ENCODE data around the gene TRIML1. TPM values are rescaled to one million over a fixed set of nuclear protein-coding genes. Genes with fewer than 3 reads are reported as not detected.

Gene TRIML1, protein sequence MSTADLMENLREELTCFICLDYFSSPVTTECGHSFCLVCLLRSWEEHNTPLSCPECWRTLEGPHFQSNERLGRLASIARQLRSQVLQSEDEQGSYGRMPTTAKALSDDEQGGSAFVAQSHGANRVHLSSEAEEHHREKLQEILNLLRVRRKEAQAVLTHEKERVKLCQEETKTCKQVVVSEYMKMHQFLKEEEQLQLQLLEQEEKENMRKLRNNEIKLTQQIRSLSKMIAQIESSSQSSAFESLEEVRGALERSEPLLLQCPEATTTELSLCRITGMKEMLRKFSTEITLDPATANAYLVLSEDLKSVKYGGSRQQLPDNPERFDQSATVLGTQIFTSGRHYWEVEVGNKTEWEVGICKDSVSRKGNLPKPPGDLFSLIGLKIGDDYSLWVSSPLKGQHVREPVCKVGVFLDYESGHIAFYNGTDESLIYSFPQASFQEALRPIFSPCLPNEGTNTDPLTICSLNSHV
- total RNA-seq: not detected in 2 replicates

DNA sequence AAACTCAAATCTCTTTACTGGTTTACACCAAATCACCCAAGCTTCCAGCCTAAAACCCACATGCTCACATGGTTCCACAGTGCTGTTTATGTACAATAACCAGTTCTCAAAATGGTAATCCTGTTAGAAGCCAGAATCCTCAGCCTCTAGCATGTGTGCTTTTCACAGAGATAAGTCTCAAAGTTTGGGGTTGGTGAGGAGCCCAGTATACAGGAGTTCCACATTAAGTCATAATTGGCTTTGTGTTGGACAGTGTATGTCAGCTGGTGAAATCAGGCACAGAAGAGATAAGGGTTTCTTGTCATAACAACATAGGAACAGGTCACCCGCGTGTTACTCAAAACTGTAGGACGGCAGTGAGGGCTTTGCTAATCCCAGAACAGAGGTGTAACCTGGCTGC lies at the start of gene TRIML1:
Gene TRIML1 (plus strand): TSS at position 301 of the 400 bp plus-strand sequence. CDS start 118 bp downstream, outside the sequence.
- no peaks in the 10 kb centered on the region for H3K36me3 Mint-ChIP-seq (ENCODE audit: low read depth)
- H3K4me1 Mint-ChIP-seq: no peaks in the 10 kb centered on the region
- intact Hi-C loops (cut with micrococcal nuclease): no loop called here

DNA sequence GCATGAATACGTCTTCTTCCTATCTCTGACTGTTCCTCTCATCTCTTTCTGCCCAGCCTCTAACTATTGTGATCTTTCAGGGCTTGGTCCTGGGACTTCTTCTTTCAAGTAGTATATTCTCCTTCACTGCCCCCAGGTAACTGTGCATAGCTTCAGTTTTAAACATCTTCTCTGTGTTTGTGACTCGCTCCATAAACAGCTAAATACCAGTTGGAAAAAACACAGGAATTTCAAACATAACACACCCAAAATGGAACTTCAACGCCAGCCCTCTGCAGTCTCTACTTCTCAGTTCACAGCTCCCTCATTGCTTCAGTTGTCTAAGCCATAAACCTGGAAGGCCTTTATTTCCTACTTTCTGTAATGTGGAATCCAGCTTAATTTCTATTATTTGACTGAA lies 46.4 kb upstream of the TRIML1 start:
- no peak overlapping the region for H3K4me3 Mint-ChIP-seq
- H3K27me3 Mint-ChIP-seq: no peaks in the 10 kb centered on the region
- no peak overlapping the region for H3K27ac Mint-ChIP-seq
- no peaks in the 10 kb centered on the region for H3K36me3 Mint-ChIP-seq (ENCODE audit: low read depth)
- H3K4me1 Mint-ChIP-seq: no peaks in the 10 kb centered on the region
- DNase-seq: no peak
- peaks cover 12% of the 10 kb centered on the region for H3K9me3 Mint-ChIP-seq
- intact Hi-C loops (cut with micrococcal nuclease): no loop called here

More for the DNA sequence above, at the start of gene TRIML1:
- Mint-ChIP-seq H3K27ac (no peak within 1 kb of the TSS), H3K27me3 (no peaks in the 10 kb centered on the region), H3K4me3 (no peak within 1 kb of the TSS), H3K9me3 (no peaks in the 10 kb centered on the region)
- no peak for DNase-seq

DNA sequence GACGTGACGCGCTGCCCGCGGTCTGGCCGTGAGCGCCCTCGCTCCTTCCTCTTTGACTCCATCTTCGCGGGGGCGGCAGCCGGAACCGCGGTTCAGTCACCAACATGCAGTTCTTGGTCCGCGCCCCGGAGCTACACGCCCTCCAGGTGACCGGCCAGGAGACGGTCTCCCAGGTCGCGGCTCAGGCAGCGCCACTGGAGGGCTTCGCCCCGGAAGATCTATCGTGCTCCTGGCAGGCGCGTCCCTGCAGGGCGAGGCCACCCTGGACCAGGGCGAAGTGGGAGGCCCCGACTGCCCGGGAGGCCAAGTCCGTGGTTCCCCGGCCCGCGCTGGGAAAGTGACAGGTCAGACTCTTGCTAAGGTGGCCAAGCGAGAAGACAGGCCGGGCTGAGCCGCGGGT lies 32.8 kb upstream of the TRIML1 start:
- H3K9me3 Mint-ChIP-seq: peaks cover 23% of the 10 kb centered on the region
- intact Hi-C loops (cut with micrococcal nuclease): no loop called here
- no peak overlapping the region for H3K27ac Mint-ChIP-seq
- no peak overlapping the region for H3K4me3 Mint-ChIP-seq
- no peaks in the 10 kb centered on the region for H3K36me3 Mint-ChIP-seq (ENCODE audit: low read depth)
- H3K4me1 Mint-ChIP-seq: no peaks in the 10 kb centered on the region
- no peak for DNase-seq
- no peaks in the 10 kb centered on the region for H3K27me3 Mint-ChIP-seq

DNA sequence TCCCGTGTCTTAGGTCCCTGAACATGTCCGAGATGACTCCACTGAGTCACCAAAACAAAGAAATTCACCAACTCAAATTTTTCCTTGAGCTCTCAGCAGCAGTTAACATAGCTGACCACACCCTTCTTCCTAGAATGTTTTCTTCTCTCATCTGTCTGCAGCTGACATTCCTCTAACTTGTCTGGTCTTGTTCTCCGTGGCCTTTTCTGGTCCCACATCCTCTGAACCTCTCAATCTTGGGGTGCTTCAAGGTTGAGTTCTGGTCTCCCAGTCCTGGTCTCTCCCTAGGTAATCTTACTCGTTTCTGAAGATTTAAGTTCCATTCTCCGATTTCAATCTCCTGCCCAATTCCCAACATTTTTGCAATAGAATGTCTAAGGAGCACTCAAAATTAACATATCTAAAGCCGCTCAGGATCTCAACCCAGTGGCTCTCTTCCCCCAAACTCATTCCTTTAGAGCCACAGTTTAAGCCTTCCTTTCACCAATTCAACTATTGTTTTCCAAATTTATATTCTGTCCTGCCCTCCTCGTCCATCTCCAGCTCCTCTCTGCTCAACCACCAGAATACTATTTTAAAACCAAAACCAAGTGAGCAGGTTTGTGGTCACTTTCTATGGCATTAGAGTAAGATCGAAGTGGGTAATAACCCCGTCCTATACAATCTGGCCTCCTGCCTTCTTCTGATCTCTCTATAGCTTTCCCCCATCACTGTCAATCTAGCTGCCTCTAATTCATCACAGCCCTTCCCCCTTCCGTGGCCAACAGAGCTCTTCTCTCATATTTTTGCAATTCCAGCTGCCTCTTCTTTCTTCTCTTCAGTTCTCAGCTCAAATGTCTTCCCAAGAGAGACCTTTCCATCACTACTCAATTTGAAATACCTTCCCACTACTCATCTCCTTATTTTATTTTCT lies 31.1 kb upstream of the TRIML1 start:
- no peaks in the 10 kb centered on the region for H3K27me3 Mint-ChIP-seq
- no peak for DNase-seq
- intact Hi-C loops (cut with micrococcal nuclease): no loop called here
- H3K9me3 Mint-ChIP-seq: peaks cover 23% of the 10 kb centered on the region
- no peaks in the 10 kb centered on the region for H3K36me3 Mint-ChIP-seq (ENCODE audit: low read depth)
- H3K27ac Mint-ChIP-seq: no peak overlapping the region
- no peaks in the 10 kb centered on the region for H3K4me1 Mint-ChIP-seq
- no peak overlapping the region for H3K4me3 Mint-ChIP-seq

DNA sequence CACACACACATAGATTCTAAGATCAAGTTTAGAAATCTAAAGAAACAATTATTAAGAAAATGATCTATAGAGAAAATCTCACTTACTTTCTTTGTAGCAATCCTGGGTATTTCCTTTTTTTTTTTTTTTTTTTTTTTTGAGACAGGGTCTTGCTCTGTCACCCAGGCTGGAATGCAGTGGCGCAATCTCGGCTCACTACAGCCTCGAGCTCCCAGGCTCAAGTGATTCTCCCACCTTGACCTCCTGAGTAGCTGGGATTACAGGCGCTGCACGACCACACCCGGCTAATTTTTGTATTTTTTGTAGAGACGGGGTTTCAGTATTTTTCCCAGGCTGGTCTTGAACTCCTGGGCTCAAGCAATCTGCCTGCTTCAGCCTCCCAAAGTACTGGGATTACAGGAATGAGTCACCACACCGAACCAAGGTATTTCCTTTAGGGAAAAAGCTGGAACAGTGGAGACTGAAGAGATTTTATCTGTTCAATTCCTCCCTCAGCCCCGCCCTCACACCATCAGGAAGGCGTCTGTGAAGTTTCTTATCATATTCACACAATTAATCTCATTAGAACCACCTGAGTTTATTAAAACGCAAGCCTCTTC lies 30.0 kb upstream of the TRIML1 start, which contains the start of gene TRIML2:
Gene TRIML2 (minus strand): TSS at position 447 of the 599 bp plus-strand sequence. CDS start 4,235 bp downstream, outside the sequence.
- DNase-seq: no peak
- Mint-ChIP-seq H3K4me3 (no peak within 1 kb of the TSS), H3K27me3 (no peaks in the 10 kb centered on the region), H3K9me3 (peaks cover 17% of the 10 kb centered on the region), H3K27ac (no peak within 1 kb of the TSS), H3K36me3 (ENCODE audit: low read depth) (no peaks in the 10 kb centered on the region), H3K4me1 (no peaks in the 10 kb centered on the region)
- intact Hi-C loops (cut with micrococcal nuclease): no loop called here

DNA sequence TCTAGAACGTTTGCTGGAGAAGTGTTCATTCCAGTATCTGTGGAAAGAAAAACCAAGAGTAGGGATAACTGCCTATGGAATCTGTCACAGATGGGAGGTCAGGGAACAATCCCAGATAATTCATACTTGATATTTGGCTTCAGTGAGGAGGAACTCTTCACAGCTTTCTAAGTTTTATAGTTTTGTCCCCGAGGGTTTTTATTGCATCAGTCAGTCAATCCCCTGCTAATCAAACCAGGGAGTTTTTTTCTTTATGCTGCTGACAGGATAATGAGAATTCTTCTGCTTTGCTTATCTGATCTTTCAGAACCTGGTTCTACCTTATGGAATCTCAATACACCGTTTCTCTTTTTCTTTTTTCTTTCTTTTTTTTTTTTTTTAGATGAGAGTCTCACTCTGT lies 29.2 kb upstream of the TRIML1 start:
- no peak for DNase-seq
- Mint-ChIP-seq H3K9me3 (peaks cover 15% of the 10 kb centered on the region), H3K27ac (no peak overlapping the region), H3K4me3 (no peak overlapping the region), H3K27me3 (no peaks in the 10 kb centered on the region), H3K36me3 (ENCODE audit: low read depth) (no peaks in the 10 kb centered on the region), H3K4me1 (no peaks in the 10 kb centered on the region)
- intact Hi-C loops (cut with micrococcal nuclease): no loop called here

DNA sequence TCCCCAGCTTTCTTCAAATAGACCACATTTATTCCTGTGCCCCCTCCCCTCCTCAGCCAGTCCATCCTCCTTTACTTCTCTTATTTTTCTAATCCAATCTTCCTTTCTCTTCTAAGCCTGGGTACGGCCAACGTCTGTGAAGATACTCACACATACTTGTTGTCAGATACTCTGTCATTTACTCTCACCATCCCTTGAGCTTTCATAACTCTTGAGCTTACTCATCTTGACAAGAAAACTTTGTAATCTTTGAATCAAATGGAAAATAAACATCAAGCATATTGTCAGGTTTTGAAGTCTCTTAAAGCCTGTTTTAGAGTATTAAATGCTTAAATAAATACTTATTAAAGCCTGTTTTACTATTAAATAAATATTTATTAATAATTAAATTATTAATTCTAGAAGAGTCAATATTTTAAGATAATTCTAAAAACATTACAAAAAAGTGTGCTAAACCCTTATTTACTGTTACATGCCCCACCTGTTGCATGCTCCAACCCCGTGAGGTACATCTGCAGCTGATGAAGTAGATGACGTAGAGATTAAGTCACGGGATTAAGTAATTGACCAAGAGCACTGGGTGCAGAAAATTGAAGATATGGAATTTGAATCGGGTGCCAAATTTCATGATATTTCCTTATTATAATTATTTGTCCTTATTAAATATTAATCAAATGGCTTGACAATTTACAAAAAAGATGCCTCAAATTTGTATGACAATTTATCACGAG lies 28.3 kb upstream of the TRIML1 start:
- Mint-ChIP-seq H3K27ac (no peak overlapping the region), H3K4me3 (no peak overlapping the region), H3K27me3 (no peaks in the 10 kb centered on the region), H3K4me1 (no peaks in the 10 kb centered on the region), H3K9me3 (peaks cover 16% of the 10 kb centered on the region), H3K36me3 (ENCODE audit: low read depth) (no peaks in the 10 kb centered on the region)
- intact Hi-C loops (cut with micrococcal nuclease): no loop called here
- no peak for DNase-seq

DNA sequence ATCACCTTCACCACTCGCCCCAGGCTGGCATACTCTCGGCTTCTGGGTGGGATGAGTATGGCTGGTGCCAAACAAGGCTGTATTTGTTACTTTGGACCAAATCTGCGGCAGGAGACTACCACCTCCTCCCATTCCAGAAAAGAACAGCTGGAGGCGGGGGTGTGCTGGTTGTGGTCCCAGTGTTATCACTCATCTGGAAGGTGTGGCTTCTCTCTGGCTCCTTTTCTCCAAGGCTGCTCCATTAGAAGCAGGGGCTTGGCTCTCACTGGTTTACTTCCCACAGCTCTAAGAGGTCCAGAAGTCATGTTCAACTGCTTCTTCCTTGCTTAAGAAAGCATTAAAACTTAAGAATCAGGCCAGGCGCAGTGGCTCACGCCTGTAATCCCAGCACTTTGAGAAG lies 27.3 kb upstream of the TRIML1 start:
- H3K4me1 Mint-ChIP-seq: no peaks in the 10 kb centered on the region
- DNase-seq: no peak
- intact Hi-C loops (cut with micrococcal nuclease): no loop called here
- H3K4me3 Mint-ChIP-seq: no peak overlapping the region
- H3K27ac Mint-ChIP-seq: no peak overlapping the region
- no peaks in the 10 kb centered on the region for H3K27me3 Mint-ChIP-seq
- no peaks in the 10 kb centered on the region for H3K36me3 Mint-ChIP-seq (ENCODE audit: low read depth)
- peaks cover 16% of the 10 kb centered on the region for H3K9me3 Mint-ChIP-seq

DNA sequence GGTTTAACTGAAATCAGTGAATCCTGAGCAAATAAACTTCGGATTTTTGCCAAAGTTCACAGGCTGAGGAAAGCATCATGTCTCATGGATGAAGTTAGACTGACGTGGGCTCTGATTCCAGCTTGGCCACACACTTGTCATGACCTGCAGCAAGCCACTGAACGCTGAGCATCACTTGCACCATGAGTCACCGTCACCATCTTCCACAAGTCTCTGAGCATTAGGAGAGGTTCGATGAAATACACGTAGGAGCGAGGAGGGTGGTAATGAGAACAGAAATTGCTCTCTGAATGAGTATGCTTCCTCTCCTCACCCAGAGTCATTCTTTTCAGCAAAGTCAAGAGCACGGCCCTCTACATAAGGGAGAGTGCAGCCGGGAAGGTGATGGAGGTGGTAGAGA lies 26.1 kb upstream of the TRIML1 start:
- no peaks in the 10 kb centered on the region for H3K4me1 Mint-ChIP-seq
- H3K27ac Mint-ChIP-seq: no peak overlapping the region
- no peak for DNase-seq
- H3K36me3 Mint-ChIP-seq (ENCODE audit: low read depth): no peaks in the 10 kb centered on the region
- intact Hi-C loops (cut with micrococcal nuclease): no loop called here
- H3K9me3 Mint-ChIP-seq: peaks cover 11% of the 10 kb centered on the region
- H3K27me3 Mint-ChIP-seq: no peaks in the 10 kb centered on the region
- no peak overlapping the region for H3K4me3 Mint-ChIP-seq

DNA sequence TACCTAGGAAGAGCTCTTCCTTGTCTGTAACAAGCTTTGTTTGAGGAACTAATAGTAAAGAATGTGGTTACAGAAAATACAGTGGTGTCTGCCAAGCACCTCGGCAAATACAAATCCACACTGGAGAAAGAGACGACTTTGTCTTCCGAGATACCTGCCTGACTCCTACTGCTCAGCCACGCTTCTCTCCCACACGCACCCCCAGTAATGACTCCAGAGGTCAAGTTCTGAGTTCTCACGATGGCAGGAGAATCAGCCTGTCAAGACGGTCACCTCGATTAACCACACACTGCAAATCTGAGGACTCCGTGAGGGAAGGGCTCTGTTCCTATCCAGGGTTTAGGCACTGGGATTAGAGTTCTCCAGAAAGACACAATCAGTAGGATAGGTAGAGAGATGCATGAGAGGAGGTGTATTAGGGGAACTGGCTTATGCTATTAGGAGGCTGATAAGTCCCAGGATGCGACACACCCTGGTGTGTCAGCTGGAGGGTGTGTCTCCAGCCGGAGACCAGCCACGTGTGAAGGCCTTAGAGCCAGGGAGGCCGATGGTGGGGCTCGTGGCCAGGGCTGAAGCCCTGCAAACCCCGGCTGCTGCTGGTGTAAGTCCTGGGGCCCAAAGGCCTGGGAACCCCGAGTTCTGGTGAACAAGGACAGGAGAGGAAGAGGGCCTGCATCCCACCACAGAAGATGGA lies 21.5 kb upstream of the TRIML1 start:
- no peak for DNase-seq
- intact Hi-C loops (cut with micrococcal nuclease): no loop called here

DNA sequence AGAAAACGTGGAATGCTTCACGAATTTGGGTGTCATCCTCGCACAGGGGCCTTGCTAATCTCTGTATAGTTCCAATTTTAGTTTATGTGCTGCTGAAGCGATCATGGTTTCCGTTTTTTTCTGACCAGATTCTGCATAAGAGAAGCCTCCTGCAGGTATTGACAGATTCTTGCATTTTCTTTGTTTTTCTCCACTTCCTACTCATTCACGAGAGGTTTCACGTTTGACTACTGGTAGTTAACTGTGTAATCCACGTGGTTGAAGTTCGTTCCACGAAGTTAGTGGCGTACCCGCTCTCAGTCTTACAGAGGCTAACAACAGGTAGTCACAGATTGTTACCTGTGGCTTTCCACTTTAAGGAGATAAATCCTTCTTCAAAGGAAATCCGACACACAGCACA lies 17.7 kb upstream of the TRIML1 start:
- Mint-ChIP-seq H3K4me1 (no peaks in the 10 kb centered on the region), H3K36me3 (ENCODE audit: low read depth) (no peaks in the 10 kb centered on the region)

More for the DNA sequence above, 21.5 kb upstream of the TRIML1 start:
- Mint-ChIP-seq H3K27ac (no peak overlapping the region), H3K9me3 (peaks cover 3% of the 10 kb centered on the region), H3K4me3 (no peak overlapping the region), H3K27me3 (no peaks in the 10 kb centered on the region), H3K4me1 (no peaks in the 10 kb centered on the region), H3K36me3 (ENCODE audit: low read depth) (no peaks in the 10 kb centered on the region)

DNA sequence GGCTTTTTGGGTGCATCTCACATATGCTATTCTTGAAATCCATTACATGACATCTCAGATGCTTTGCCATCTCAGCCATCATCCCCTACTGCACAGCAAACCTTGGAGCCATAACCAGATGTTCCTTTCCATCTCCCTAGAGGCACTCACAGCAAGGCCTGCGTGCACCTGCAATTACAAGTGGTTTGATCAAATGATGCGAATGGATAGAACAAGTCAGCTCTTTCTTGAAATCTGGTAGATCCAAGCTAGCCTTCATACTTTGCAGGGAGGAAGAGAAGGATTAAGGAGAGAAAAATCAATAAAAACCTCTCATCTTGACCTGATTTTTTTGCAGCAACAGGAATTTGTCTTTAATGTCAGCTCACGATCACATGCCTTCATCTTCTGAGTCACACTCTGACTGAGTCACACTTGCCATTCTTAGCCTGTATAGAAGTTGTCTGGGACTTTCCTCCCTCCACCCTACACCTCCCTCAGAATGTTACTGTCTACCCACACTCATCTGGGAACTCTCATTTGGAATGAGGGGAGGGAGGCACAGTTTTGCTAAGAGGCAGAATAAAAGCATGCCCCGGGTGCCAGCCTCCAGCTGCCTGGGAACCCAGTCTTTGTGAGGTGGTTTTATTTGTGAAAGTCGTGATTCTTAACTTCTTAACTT lies 11.9 kb upstream of the TRIML1 start:
- no peak overlapping the region for H3K4me3 Mint-ChIP-seq

More for the DNA sequence above, 17.7 kb upstream of the TRIML1 start:
- no peak for DNase-seq
- no peak overlapping the region for H3K4me3 Mint-ChIP-seq
- intact Hi-C loops (cut with micrococcal nuclease): no loop called here
- no peaks in the 10 kb centered on the region for H3K27me3 Mint-ChIP-seq
- peaks cover 6% of the 10 kb centered on the region for H3K9me3 Mint-ChIP-seq
- H3K27ac Mint-ChIP-seq: no peak overlapping the region

More for the DNA sequence above, 11.9 kb upstream of the TRIML1 start:
- H3K36me3 Mint-ChIP-seq (ENCODE audit: low read depth): no peaks in the 10 kb centered on the region
- intact Hi-C loops (cut with micrococcal nuclease): no loop called here
- H3K4me1 Mint-ChIP-seq: no peaks in the 10 kb centered on the region
- H3K27me3 Mint-ChIP-seq: no peaks in the 10 kb centered on the region
- H3K9me3 Mint-ChIP-seq: peaks cover 10% of the 10 kb centered on the region
- no peak overlapping the region for H3K27ac Mint-ChIP-seq
- DNase-seq: no peak
